Nephron (organoid): ENCODE measurements around the gene NSL1.
"Not testable (repeated sequence)": the region's sequence is repeated elsewhere in the genome, so short reads cannot be mapped to it uniquely, and the experiment has no call there.

ENCODE experiments used
- H3K27ac Mint-ChIP-seq, 3 experiments: 2 replicates each; pipeline ENCODE4 v1.8.0; 2020; ENCODE audit warnings: mixed read lengths in 3 of 3, mild to moderate bottlenecking in 2 of 3, moderate library complexity in 1 of 3
- H3K27me3 Mint-ChIP-seq: 2 replicates; pipeline ENCODE4 v1.8.0; 2021; ENCODE audit warnings: low read depth, mild to moderate bottlenecking, moderate library complexity, mixed read lengths
- H3K36me3 Mint-ChIP-seq: 2 replicates; pipeline ENCODE4 v1.8.0; 2020; ENCODE audit warnings: low read depth, mixed read lengths
- H3K4me1 Mint-ChIP-seq: 2 replicates; pipeline ENCODE4 v1.8.0; 2020; ENCODE audit warnings: mixed read lengths
- H3K4me3 Mint-ChIP-seq, 3 experiments: 2 replicates each; pipeline ENCODE4 v1.8.0; 2020; ENCODE audit warnings: mild to moderate bottlenecking in 3 of 3, mixed read lengths in 3 of 3, moderate library complexity in 2 of 3
- H3K9me3 Mint-ChIP-seq: 2 replicates; pipeline ENCODE4 v1.8.0; 2020; ENCODE audit warnings: mixed read lengths
- CTCF ChIP-seq, 3 experiments: fragments of 200-600 bp; sonication (generic); IDR thresholded peaks; one replicate each; pipeline ENCODE4 v1.5.0; 2021; ENCODE audit warnings: antibody characterized with exemption in 3 of 3; ENCODE audit not compliant: unreplicated experiment in 3 of 3

Gene NSL1

DNA sequence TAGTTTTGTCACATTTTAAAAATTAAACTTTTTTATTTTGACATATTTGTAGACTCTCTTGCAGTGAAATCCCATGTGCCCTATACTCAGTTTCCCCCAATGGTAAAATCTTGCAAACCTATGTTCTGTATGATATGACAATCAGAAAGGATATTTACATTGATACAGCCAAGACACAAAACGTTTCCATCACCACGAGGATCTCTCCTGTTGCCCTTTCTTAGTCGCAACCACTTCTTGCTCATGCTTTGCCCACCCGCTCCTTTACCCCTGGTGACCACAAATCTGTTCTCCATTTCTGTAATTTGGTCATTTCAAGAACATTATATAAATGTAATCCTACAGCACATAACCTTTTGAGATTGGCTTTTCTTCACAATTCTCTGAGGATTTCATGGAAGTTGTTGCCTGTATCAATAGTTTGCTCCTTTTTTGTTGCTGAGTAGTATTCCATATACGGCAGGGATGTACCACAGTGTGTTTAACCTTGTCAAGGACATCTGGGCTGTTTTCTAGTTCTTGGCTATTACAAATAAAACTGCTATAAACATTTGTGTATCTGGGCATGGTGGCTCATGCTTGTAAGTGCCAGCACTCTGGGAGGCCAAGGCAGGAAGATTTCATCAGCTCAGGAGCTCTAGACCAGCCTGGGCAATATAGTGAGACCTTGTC, 78.0 kb downstream of the NSL1 start:
- TF ChIP-seq CTCF (IDR thresholded peaks at IDR 0.05; ENCODE audit: unreplicated experiment in 3 of 3) = no peak

GRCh38 chr1:212712451-212713303, 78.9 kb downstream of the NSL1 start:
- H3K36me3 Mint-ChIP-seq = no peaks in the 10 kb centered on the region
- no peak overlapping the region for H3K4me3 Mint-ChIP-seq
- TF ChIP-seq CTCF (IDR thresholded peaks at IDR 0.05; ENCODE audit: unreplicated experiment in 3 of 3) = no peak
- no peaks in the 10 kb centered on the region for H3K9me3 Mint-ChIP-seq
- no peaks in the 10 kb centered on the region for H3K4me1 Mint-ChIP-seq
- no peak overlapping the region for H3K27ac Mint-ChIP-seq
- H3K27me3 Mint-ChIP-seq = no peaks in the 10 kb centered on the region

More for the DNA sequence above, 78.0 kb downstream of the NSL1 start:
- H3K36me3 Mint-ChIP-seq = no peaks in the 10 kb centered on the region
- no peaks in the 10 kb centered on the region for H3K4me1 Mint-ChIP-seq
- H3K4me3 Mint-ChIP-seq = no peak overlapping the region
- no peaks in the 10 kb centered on the region for H3K27me3 Mint-ChIP-seq
- no peak overlapping the region for H3K27ac Mint-ChIP-seq
- H3K9me3 Mint-ChIP-seq = no peaks in the 10 kb centered on the region

DNA sequence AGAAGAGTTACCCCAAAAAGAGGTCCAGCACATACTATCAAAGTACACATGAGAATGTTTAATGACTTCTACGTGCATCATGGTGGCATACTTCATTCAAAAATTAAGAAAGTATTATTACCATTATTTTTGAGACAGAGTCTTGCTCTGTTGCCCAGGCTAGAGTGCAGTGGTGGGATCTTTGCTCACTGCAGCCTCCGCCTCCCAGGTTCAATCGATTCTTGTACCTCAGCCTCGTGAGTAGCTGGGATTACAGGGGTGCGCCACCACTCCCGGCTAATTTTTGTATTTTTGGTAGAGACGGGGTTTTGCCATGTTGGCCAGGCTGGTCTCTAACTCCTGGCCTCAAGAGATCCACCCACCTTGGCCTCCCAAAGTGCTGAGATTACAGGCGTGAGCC, 79.6 kb downstream of the NSL1 start:
- H3K27me3 Mint-ChIP-seq, H3K4me1 Mint-ChIP-seq: not testable (repeated sequence)

GRCh38 chr1:212710566-212710965, 81.0 kb downstream of the NSL1 start:
- no peaks in the 10 kb centered on the region for H3K9me3 Mint-ChIP-seq
- H3K36me3 Mint-ChIP-seq = no peaks in the 10 kb centered on the region
- no peak overlapping the region for H3K27ac Mint-ChIP-seq
- H3K4me3 Mint-ChIP-seq = no peak overlapping the region
- H3K27me3 Mint-ChIP-seq = no peaks in the 10 kb centered on the region
- TF ChIP-seq CTCF (IDR thresholded peaks at IDR 0.05; ENCODE audit: unreplicated experiment in 3 of 3) = no peak
- H3K4me1 Mint-ChIP-seq = no peaks in the 10 kb centered on the region

More for the DNA sequence above, 79.6 kb downstream of the NSL1 start:
- H3K9me3 Mint-ChIP-seq, H3K36me3 Mint-ChIP-seq, H3K27ac Mint-ChIP-seq, H3K4me3 Mint-ChIP-seq: not testable (repeated sequence)

- Mint-ChIP-seq H3K4me3 (no peak overlapping the region), H3K27me3 (peaks cover 41% of the 10 kb centered on the region), H3K36me3 (no peaks in the 10 kb centered on the region), H3K9me3 (no peaks in the 10 kb centered on the region), H3K4me1 (peaks cover 9% of the 10 kb centered on the region), H3K27ac (no peak overlapping the region)
- no peak for TF ChIP-seq CTCF (IDR thresholded peaks at IDR 0.05; ENCODE audit: unreplicated experiment in 3 of 3)
These were observed 87.5 kb downstream of the NSL1 start for GRCh38 chr1:212703991-212704564.

- H3K27me3 Mint-ChIP-seq = peaks cover 55% of the 10 kb centered on the region
- H3K4me1 Mint-ChIP-seq = peaks cover 14% of the 10 kb centered on the region
- H3K36me3 Mint-ChIP-seq = no peaks in the 10 kb centered on the region
- no peak overlapping the region for H3K4me3 Mint-ChIP-seq
- no peak for TF ChIP-seq CTCF (IDR thresholded peaks at IDR 0.05; ENCODE audit: unreplicated experiment in 3 of 3)
- no peak overlapping the region for H3K27ac Mint-ChIP-seq
- H3K9me3 Mint-ChIP-seq = no peaks in the 10 kb centered on the region
These were observed 88.9 kb downstream of the NSL1 start for GRCh38 chr1:212702672-212703071.
